Measurements from ENCODE around the gene DPYSL5. TPM values are rescaled to one million over a fixed set of nuclear protein-coding genes. Genes with fewer than 3 reads are reported as not detected.

The DPYSL5 gene
- total RNA-seq, 1 donor from 2014 or later: 2.9 TPM

DNA sequence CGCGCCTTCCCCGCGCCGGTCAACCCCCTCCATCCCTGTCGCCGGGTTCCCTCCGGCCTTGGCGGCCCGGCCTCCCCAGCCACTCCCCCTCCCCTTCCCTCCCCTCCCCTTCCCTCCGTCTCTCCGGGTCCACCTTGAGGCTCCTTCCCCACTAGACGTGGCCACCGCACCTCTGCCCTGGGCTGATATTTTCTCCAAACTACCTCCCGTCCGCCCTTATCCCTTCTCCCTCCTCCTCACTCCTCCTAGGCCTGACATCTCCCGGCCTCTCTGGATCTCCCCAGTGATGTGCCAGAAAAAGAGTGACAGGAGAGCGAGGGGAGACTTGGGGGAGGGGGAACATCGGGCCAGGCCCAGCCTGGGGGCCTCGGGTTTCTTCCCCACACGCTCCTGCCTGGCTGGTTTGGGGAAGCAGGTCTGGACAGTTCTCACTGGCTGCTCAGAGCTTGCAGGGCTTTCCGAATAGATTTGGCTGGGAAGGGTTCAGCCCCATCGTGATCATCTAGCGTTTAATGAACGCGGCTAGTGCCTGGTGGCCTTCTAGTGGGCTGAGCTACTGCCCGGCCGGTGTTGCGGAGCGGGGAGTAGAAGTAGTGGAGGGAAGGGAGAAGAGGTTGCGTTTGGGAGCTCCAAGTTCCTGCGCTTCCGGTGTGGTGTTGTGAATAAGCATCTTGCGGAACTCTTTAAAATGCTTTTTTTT is 123.1 kb downstream of the DPYSL5 start:
- H3K4me3 ChIP-seq (ENCODE audit: insufficient read depth, low read depth, low read length): peak overlapping the region; percentile 68
- peak overlapping the region; percentile 85 for H3K4me2 ChIP-seq (ENCODE audit: low read length)
- FAIRE-seq: no peak
- H3K4me3 Mint-ChIP-seq (ENCODE audit: unreplicated experiment): peak overlapping the region; percentile 94
- peaks cover 24% of the 10 kb centered on the region for H3K4me1 ChIP-seq (ENCODE audit: insufficient read depth, low read length)
- H3K27me3 ChIP-seq (ENCODE audit: insufficient read depth, low read length): peaks cover 9% of the 10 kb centered on the region
- peaks cover 21% of the 10 kb centered on the region for H3K4me1 Mint-ChIP-seq (ENCODE audit: low read depth, unreplicated experiment)
- no peaks in the 10 kb centered on the region for H3K9me3 ChIP-seq (ENCODE audit: insufficient read depth, low read depth, low read length)
- DNase-seq (ENCODE audit: low read depth): peak; percentile 15
- peak overlapping the region; percentile 44 for H3K27ac ChIP-seq (ENCODE audit: low read depth, low read length)
- peak overlapping the region; percentile 78 for H2AFZ ChIP-seq (ENCODE audit: low read depth, low read length)
- peak overlapping the region; percentile 85 for H3K9ac ChIP-seq (ENCODE audit: low read length)
- H3K36me3 ChIP-seq (ENCODE audit: insufficient read depth, low read length): no peaks in the 10 kb centered on the region
- TF ChIP-seq EZH2 (IDR thresholded peaks at IDR 0.05; ENCODE audit: insufficient read depth, low read length): no peak
- TF ChIP-seq, protein P1, sequence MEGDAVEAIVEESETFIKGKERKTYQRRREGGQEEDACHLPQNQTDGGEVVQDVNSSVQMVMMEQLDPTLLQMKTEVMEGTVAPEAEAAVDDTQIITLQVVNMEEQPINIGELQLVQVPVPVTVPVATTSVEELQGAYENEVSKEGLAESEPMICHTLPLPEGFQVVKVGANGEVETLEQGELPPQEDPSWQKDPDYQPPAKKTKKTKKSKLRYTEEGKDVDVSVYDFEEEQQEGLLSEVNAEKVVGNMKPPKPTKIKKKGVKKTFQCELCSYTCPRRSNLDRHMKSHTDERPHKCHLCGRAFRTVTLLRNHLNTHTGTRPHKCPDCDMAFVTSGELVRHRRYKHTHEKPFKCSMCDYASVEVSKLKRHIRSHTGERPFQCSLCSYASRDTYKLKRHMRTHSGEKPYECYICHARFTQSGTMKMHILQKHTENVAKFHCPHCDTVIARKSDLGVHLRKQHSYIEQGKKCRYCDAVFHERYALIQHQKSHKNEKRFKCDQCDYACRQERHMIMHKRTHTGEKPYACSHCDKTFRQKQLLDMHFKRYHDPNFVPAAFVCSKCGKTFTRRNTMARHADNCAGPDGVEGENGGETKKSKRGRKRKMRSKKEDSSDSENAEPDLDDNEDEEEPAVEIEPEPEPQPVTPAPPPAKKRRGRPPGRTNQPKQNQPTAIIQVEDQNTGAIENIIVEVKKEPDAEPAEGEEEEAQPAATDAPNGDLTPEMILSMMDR (IDR thresholded peaks at IDR 0.05; ENCODE audit: insufficient read depth, low read depth, low read length): no peak
- peaks cover 3% of the 10 kb centered on the region for H3K36me3 Mint-ChIP-seq (ENCODE audit: low read depth, unreplicated experiment)
- peaks cover 34% of the 10 kb centered on the region for H4K20me1 ChIP-seq (ENCODE audit: insufficient read depth, low read length)
- peaks cover 3% of the 10 kb centered on the region for H3K79me2 ChIP-seq (ENCODE audit: insufficient read depth, low read length)
- peak overlapping the region; percentile 93 for H3K27ac Mint-ChIP-seq (ENCODE audit: unreplicated experiment)
- peaks cover 19% of the 10 kb centered on the region for H3K27me3 Mint-ChIP-seq (ENCODE audit: low read depth, unreplicated experiment)
- H3K9me3 Mint-ChIP-seq (ENCODE audit: unreplicated experiment): peaks cover 2% of the 10 kb centered on the region

DNA sequence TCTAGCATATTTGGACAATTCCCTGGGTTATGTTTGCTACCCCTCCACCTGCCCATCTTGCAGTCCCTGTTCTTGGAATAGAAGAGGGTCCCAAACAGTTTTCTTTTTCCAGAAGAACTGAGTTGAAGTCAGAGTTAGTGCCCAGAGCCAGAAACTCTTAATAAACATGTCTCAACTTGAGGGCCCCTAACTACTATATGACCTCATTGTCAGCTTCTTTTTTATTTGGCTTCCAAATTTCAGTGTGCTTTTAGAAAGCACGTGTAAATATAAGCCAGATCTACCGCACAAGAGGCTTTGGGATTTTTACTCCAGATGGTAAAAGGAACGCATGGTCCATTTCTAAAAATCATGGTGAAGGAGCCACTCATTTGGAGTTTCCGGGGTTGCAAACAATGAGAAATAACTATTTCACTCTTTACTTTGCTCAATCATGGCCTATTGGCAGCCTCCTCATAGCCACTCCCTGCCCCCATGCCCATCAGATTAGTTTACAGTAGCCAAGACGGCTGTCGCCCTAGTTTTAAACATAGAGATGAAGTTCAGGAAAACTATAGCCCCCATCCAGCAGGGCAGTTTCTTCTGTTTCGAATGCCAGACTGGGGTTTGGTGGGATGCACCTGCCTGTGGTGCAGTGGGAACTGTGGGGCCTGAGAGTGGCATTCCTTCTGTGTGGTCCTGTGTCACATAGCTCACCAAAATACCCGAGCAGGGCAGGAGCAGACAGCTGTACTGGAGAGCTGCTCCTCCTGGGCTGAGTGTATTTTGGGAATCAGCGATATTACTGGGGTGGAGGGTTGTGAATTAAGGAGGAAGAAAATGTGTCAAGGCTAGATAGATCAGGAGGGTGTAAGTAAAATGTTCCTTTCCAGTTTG is 124.2 kb downstream of the DPYSL5 start:
- peaks cover 24% of the 10 kb centered on the region for H3K4me1 Mint-ChIP-seq (ENCODE audit: low read depth, unreplicated experiment)
- H3K27me3 ChIP-seq (ENCODE audit: insufficient read depth, low read length): peaks cover 9% of the 10 kb centered on the region
- H3K27me3 Mint-ChIP-seq (ENCODE audit: low read depth, unreplicated experiment): peaks cover 17% of the 10 kb centered on the region
- no peak overlapping the region for H3K27ac ChIP-seq (ENCODE audit: low read depth, low read length)
- peaks cover 3% of the 10 kb centered on the region for H3K79me2 ChIP-seq (ENCODE audit: insufficient read depth, low read length)
- H3K9ac ChIP-seq (ENCODE audit: low read length): no peak overlapping the region
- H3K4me2 ChIP-seq (ENCODE audit: low read length): peak overlapping the region; percentile 85
- peaks cover 35% of the 10 kb centered on the region for H4K20me1 ChIP-seq (ENCODE audit: insufficient read depth, low read length)
- H3K4me1 ChIP-seq (ENCODE audit: insufficient read depth, low read length): peaks cover 24% of the 10 kb centered on the region
- TF ChIP-seq, protein P1 (IDR thresholded peaks at IDR 0.05; ENCODE audit: insufficient read depth, low read depth, low read length): no peak
- no peak for TF ChIP-seq EZH2 (IDR thresholded peaks at IDR 0.05; ENCODE audit: insufficient read depth, low read length)
- H2AFZ ChIP-seq (ENCODE audit: low read depth, low read length): no peak overlapping the region
- no peaks in the 10 kb centered on the region for H3K36me3 ChIP-seq (ENCODE audit: insufficient read depth, low read length)
- no peak overlapping the region for H3K4me3 ChIP-seq (ENCODE audit: insufficient read depth, low read depth, low read length)
- peaks cover 3% of the 10 kb centered on the region for H3K36me3 Mint-ChIP-seq (ENCODE audit: low read depth, unreplicated experiment)
- peak overlapping the region; percentile 7 for H3K27ac Mint-ChIP-seq (ENCODE audit: unreplicated experiment)
- H3K9me3 ChIP-seq (ENCODE audit: insufficient read depth, low read depth, low read length): no peaks in the 10 kb centered on the region
- DNase-seq (ENCODE audit: low read depth): no peak
- H3K9me3 Mint-ChIP-seq (ENCODE audit: unreplicated experiment): peaks cover 2% of the 10 kb centered on the region
- H3K4me3 Mint-ChIP-seq (ENCODE audit: unreplicated experiment): peak overlapping the region; percentile 94
- FAIRE-seq: no peak

Measured in astrocyte (in vitro differentiated cells and primary cell).